Measurements from ENCODE around the gene MPG. TPM values are rescaled to one million over a fixed set of nuclear protein-coding genes. Genes with fewer than 3 reads are reported as not detected.

MPG gene
- total RNA-seq, 1 donor from 2014 or later, result 21.2 TPM

GRCh38 chr16:78444-79150 is 572 bp downstream of the MPG start:
- Histone ChIP-seq H3K27me3 (peaks cover 9% of the 10 kb centered on the region), H3K79me2 (ENCODE audit: low read depth) (no peaks in the 10 kb centered on the region), H3K36me3 (no peaks in the 10 kb centered on the region), H4K20me1 (ENCODE audit: low read depth) (no peaks in the 10 kb centered on the region), H3K9me3 (ENCODE audit: low read depth) (no peaks in the 10 kb centered on the region), H2AFZ (replicated peaks) (peak overlapping the region; percentile 73), H3K27ac (no peak overlapping the region), H3K9ac (peak overlapping the region; percentile 50), H3F3A (ENCODE audit: low read depth) (peaks cover 29% of the 10 kb centered on the region), H3K4me1 (peaks cover 28% of the 10 kb centered on the region), H3K4me2 (peak overlapping the region; percentile 92), H3K4me3 (peak overlapping the region; percentile 72)
- H3K27me3 Mint-ChIP-seq (ENCODE audit: insufficient read depth, low read depth), result peaks cover 12% of the 10 kb centered on the region
- H3K27ac Mint-ChIP-seq, result no peak overlapping the region
- peaks cover 3% of the 10 kb centered on the region for H3K36me3 Mint-ChIP-seq
- H3K4me1 Mint-ChIP-seq, result peaks cover 43% of the 10 kb centered on the region
- H3K9me3 Mint-ChIP-seq, result no peaks in the 10 kb centered on the region
- no peak for DNase-seq (ENCODE audit: low spot score)
- no peak for TF ChIP-seq CTCF (IDR thresholded peaks at IDR 0.05)
- no peak for TF ChIP-seq EZH2 (IDR thresholded peaks at IDR 0.05)
- no peak for TF ChIP-seq EZH2phosphoT487 (IDR thresholded peaks at IDR 0.05)
- peak overlapping the region; percentile 90 for H3K4me3 Mint-ChIP-seq

GRCh38 chr16:79151-80054 is 1.4 kb downstream of the MPG start:
- no peaks in the 10 kb centered on the region for H3K9me3 ChIP-seq (ENCODE audit: low read depth)
- no peaks in the 10 kb centered on the region for H4K20me1 ChIP-seq (ENCODE audit: low read depth)
- peaks cover 40% of the 10 kb centered on the region for H3K4me1 Mint-ChIP-seq
- H3K4me2 ChIP-seq, result peak overlapping the region; percentile 92
- H3K27me3 Mint-ChIP-seq (ENCODE audit: insufficient read depth, low read depth), result peaks cover 11% of the 10 kb centered on the region
- H3K27me3 ChIP-seq, result peaks cover 9% of the 10 kb centered on the region
- no peaks in the 10 kb centered on the region for H3K79me2 ChIP-seq (ENCODE audit: low read depth)
- H3K36me3 Mint-ChIP-seq, result peaks cover 8% of the 10 kb centered on the region
- H3K9ac ChIP-seq, result no peak overlapping the region
- TF ChIP-seq EZH2 (IDR thresholded peaks at IDR 0.05), result no peak
- no peak for TF ChIP-seq CTCF (IDR thresholded peaks at IDR 0.05)
- no peak for TF ChIP-seq EZH2phosphoT487 (IDR thresholded peaks at IDR 0.05)
- peaks cover 28% of the 10 kb centered on the region for H3K4me1 ChIP-seq
- no peak overlapping the region for H2AFZ ChIP-seq (replicated peaks)
- H3F3A ChIP-seq (ENCODE audit: low read depth), result peaks cover 29% of the 10 kb centered on the region
- DNase-seq (ENCODE audit: low spot score), result no peak
- H3K4me3 Mint-ChIP-seq, result peak overlapping the region; percentile 90
- no peak overlapping the region for H3K27ac Mint-ChIP-seq
- no peak overlapping the region for H3K27ac ChIP-seq
- peak overlapping the region; percentile 72 for H3K4me3 ChIP-seq
- H3K9me3 Mint-ChIP-seq, result no peaks in the 10 kb centered on the region
- no peaks in the 10 kb centered on the region for H3K36me3 ChIP-seq

GRCh38 chr16:83060-83603 is 5.1 kb downstream of the MPG start:
- Histone ChIP-seq H3K4me1 (no peaks in the 10 kb centered on the region), H3K4me2 (no peak overlapping the region), H2AFZ (replicated peaks) (no peak overlapping the region), H3K9me3 (ENCODE audit: low read depth) (no peaks in the 10 kb centered on the region), H3K9ac (no peak overlapping the region), H3K36me3 (no peaks in the 10 kb centered on the region), H4K20me1 (ENCODE audit: low read depth) (peaks cover 4% of the 10 kb centered on the region), H3K27me3 (peaks cover 9% of the 10 kb centered on the region), H3K79me2 (ENCODE audit: low read depth) (no peaks in the 10 kb centered on the region), H3K4me3 (no peak overlapping the region), H3F3A (ENCODE audit: low read depth) (no peaks in the 10 kb centered on the region), H3K27ac (no peak overlapping the region)
- H3K27ac Mint-ChIP-seq, result no peak overlapping the region
- H3K4me1 Mint-ChIP-seq, result peaks cover 12% of the 10 kb centered on the region
- peaks cover 5% of the 10 kb centered on the region for H3K27me3 Mint-ChIP-seq (ENCODE audit: insufficient read depth, low read depth)
- DNase-seq (ENCODE audit: low spot score), result no peak
- H3K4me3 Mint-ChIP-seq, result no peak overlapping the region
- no peak for TF ChIP-seq EZH2phosphoT487 (IDR thresholded peaks at IDR 0.05)
- TF ChIP-seq EZH2 (IDR thresholded peaks at IDR 0.05), result no peak
- TF ChIP-seq CTCF (IDR thresholded peaks at IDR 0.05), result no peak
- H3K9me3 Mint-ChIP-seq, result no peaks in the 10 kb centered on the region
- H3K36me3 Mint-ChIP-seq, result peaks cover 11% of the 10 kb centered on the region
